Esophagus muscularis mucosa (tissue), 4 donors: Measurements from ENCODE around the gene IGF2R. TPM values are rescaled to one million over a fixed set of nuclear protein-coding genes. Genes with fewer than 3 reads are reported as not detected.

Experiments
- DNase-seq: peaks from one replicate; pipeline ENCODE4 v3.0.0-alpha.2; 2017; ENCODE audit errors: extremely low spot score
- H3K27ac ChIP-seq, 4 donors: fragments of 200-600 bp; sonication (generic); replicated peaks in 1 of 4; 1 replicate in 3 of 4; 2 replicates in 1 of 4; pipeline ENCODE4 v1.5.1; 2016 to 2019; ENCODE audit warnings: mild to moderate bottlenecking in 1 of 4
- H3K27me3 ChIP-seq, 4 donors: fragments of 200-600 bp; sonication (generic); one replicate each; pipeline versions ENCODE4 v1.5.1 to v1.6.0; 2016 to 2019
- H3K36me3 ChIP-seq, 4 donors: fragments of 200-600 bp; sonication (generic); one replicate each; pipeline ENCODE4 v1.5.1; 2016 to 2019
- H3K4me1 ChIP-seq, 4 donors: fragments of 200-600 bp; sonication (generic); one replicate each; pipeline ENCODE4 v1.5.1; 2016 to 2019
- H3K4me3 ChIP-seq, 4 donors: fragments of 200-600 bp; sonication (generic); 1 replicate in 2 of 4; 2 replicates in 2 of 4; pipeline ENCODE4 v1.5.1; 2016 to 2019; ENCODE audit warnings: mild to moderate bottlenecking in 4 of 4, moderate library complexity in 1 of 4
- H3K9me3 ChIP-seq, 4 donors: fragments of 200-600 bp; sonication (generic); 1 replicate in 3 of 4; 2 replicates in 1 of 4; pipeline ENCODE4 v1.5.1; 2016 to 2019
- CTCF ChIP-seq, 3 experiments: fragments of 200-600 bp in 2 of 3; fragments of 450-650 bp in 1 of 3; sonication (generic) in 2 of 3; IDR thresholded peaks; one replicate each; pipeline ENCODE4 v1.5.1; 2017 to 2019; ENCODE audit warnings: antibody characterized with exemption in 3 of 3, mild to moderate bottlenecking in 2 of 3, moderate library complexity in 1 of 3
- EP300 ChIP-seq: sonication (generic); formaldehyde crosslinking; IDR thresholded peaks from one replicate; pipeline ENCODE4 v1.6.1; 2017; ENCODE audit warnings: antibody characterized with exemption
- POLR2A ChIP-seq: fragments of 450-650 bp; IDR thresholded peaks from one replicate; pipeline ENCODE4 v1.6.1; 2017; ENCODE audit warnings: antibody characterized with exemption, moderate library complexity, mild to moderate bottlenecking, low read depth
- POLR2AphosphoS5 ChIP-seq, 2 donors: sonication (generic); formaldehyde crosslinking; IDR thresholded peaks; one replicate each; pipeline ENCODE4 v1.6.1; 2017; ENCODE audit warnings: antibody characterized with exemption in 2 of 2
- WGBS: methylation state at CpG from one replicate; pipeline ENCODE4 v1.1.5; 2018; 5-methylcytosine and 5-hydroxymethylcytosine counted together
- intact Hi-C: fragments of 100-400 bp; cut with DNase I; formaldehyde crosslinking; loops from one replicate; pipeline ENCODE4 v1.15.1; 2023
- total RNA-seq, 4 donors: library from RNA; depleted of rRNA; stranded (reverse); fragments of >200 nt; gene quantifications; one replicate each; pipeline versions ENCODE4 v1.1.0 to v1.2.1, GENCODE V29; 2016

The IGF2R gene
- total RNA-seq, 4 donors from 2014 or later: 43.6 to 75.3 (median 58.4) TPM

GRCh38 chr6:159992366-159992765 lies 23.5 kb downstream of the IGF2R start:
- Histone ChIP-seq H3K27ac (no peak overlapping the region), H3K4me1 (peaks cover 22 to 39% (median 24%) of the 10 kb centered on the region in 4 donors), H3K36me3 (peaks cover 0 to 18% (median 8%) of the 10 kb centered on the region in 4 donors), H3K9me3 (no peaks in the 10 kb centered on the region), H3K27me3 (no peaks in the 10 kb centered on the region), H3K4me3 (no peak overlapping the region)
- no peak for TF ChIP-seq POLR2AphosphoS5 (IDR thresholded peaks at IDR 0.05)
- TF ChIP-seq CTCF (IDR thresholded peaks at IDR 0.05): no peak
- TF ChIP-seq EP300: no peak
- no peak for TF ChIP-seq POLR2A
- no peak for DNase-seq
- intact Hi-C loops: no loop called here
- 93% methylated on average over 1 of the region's 1 CpG for whole genome bisulfite sequencing

- no peaks in the 10 kb centered on the region for H3K27me3 ChIP-seq
- H3K4me3 ChIP-seq: no peak overlapping the region
- H3K36me3 ChIP-seq: peaks cover 0 to 18% (median 10%) of the 10 kb centered on the region in 4 donors
- no peak overlapping the region for H3K27ac ChIP-seq
- 95% methylated on average over 2 of the region's 2 CpGs for WGBS
- TF ChIP-seq CTCF (IDR thresholded peaks at IDR 0.05): no peak
- TF ChIP-seq EP300: no peak
- no peak for TF ChIP-seq POLR2A
- no peak for TF ChIP-seq POLR2AphosphoS5 (IDR thresholded peaks at IDR 0.05)
- peaks cover 0 to 11% (median 3%) of the 10 kb centered on the region in 4 donors for H3K4me1 ChIP-seq
- DNase-seq: no peak
- no peaks in the 10 kb centered on the region for H3K9me3 ChIP-seq
- intact Hi-C loops: no loop called here
Measured at GRCh38 chr6:159995405-159995804, 26.5 kb downstream of the IGF2R start.

GRCh38 chr6:159996087-159996622 lies 27.3 kb downstream of the IGF2R start:
- no peak overlapping the region for H3K4me3 ChIP-seq
- DNase-seq: no peak
- TF ChIP-seq CTCF (IDR thresholded peaks at IDR 0.05) (no peak), POLR2A (no peak)
- peaks cover 0 to 18% (median 10%) of the 10 kb centered on the region in 4 donors for H3K36me3 ChIP-seq
- no peaks in the 10 kb centered on the region for H3K27me3 ChIP-seq
- no peak overlapping the region for H3K27ac ChIP-seq
- WGBS: 95% methylated on average over 5 of the region's 5 CpGs
- no peaks in the 10 kb centered on the region for H3K9me3 ChIP-seq
- intact Hi-C loops: no loop called here
- peaks cover 0 to 11% (median 3%) of the 10 kb centered on the region in 4 donors for H3K4me1 ChIP-seq

GRCh38 chr6:159996626-159997497 lies 28.0 kb downstream of the IGF2R start:
- DNase-seq: no peak
- Histone ChIP-seq H3K27me3 (no peaks in the 10 kb centered on the region), H3K27ac (no peak overlapping the region), H3K4me1 (peaks cover 0 to 11% (median 3%) of the 10 kb centered on the region in 4 donors), H3K9me3 (no peaks in the 10 kb centered on the region), H3K36me3 (peaks cover 0 to 13% (median 5%) of the 10 kb centered on the region in 4 donors), H3K4me3 (no peak overlapping the region)
- 97% methylated on average over 8 of the region's 12 CpGs for WGBS
- TF ChIP-seq EP300 (no peak), POLR2AphosphoS5 (IDR thresholded peaks at IDR 0.05) (no peak), CTCF (IDR thresholded peaks at IDR 0.05) (no peak), POLR2A (no peak)
- intact Hi-C loops: no loop called here
